NCI-H2081 (cell line): ENCODE results near the gene MKI67.
A peak's percentile ranks its signal among the peaks of the same experiment; 100 is the strongest.

Experiments
- DNase-seq, 2 experiments: peaks; one replicate each; lab custom pipeline; 2025; lab: John Stamatoyannopoulos, UW

The MKI67 gene

DNA sequence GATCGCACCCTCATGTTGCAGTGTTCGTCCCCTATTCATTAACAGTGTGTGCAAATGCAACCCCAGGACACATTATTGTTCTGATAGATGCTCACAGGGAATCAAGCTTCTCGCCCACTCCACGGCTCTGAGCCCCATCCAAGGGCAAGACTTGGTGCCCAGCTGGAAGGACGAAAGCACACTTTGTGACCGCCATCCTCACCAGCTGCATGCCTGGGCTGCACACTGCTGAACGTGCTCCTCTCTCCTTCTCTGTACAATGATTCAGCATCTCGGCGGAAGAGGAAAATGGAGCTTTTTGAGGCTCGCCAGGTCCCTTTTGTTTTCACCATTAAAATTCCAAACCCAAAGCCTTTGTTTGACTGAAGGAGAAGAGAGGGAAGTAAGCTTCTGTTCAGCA lies 41.9 kb downstream of the MKI67 start:
- DNase-seq: no peak

DNA sequence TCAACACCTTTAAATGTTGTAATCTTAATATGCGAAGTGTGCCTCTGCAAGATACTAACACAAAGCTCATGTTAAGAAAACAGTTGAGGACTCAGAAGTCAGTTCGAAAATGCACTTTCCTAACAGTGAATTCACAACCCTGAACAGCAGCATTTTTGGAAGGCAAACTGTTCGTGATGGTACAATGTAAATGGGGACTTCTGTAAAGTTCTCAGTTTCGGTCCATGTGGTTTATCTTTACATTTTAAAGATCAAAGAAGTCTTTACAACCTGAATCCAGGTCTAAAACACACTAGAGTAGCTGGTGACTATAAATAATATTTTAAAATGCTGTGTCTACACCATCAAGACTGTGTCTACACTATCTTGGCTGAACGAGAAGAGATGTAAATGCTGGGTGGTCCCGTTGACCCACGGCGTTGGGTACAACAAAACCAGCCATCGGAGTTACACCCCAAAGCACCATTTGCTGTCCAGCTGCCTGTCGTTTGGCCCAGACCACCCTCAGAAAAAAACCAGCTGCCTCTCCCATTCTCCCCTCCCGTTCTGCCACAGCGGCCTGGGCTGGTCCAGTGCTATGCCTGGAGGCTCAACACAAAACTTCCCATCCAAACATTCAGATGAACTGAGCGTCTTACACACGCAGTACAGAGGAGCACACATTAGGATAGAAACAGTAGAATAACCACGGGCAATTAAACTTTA lies 42.9 kb downstream of the MKI67 start:
- DNase-seq: no peak

GRCh38 chr10:128081720-128082119 lies 44.5 kb downstream of the MKI67 start:
- DNase-seq: no peak

DNA sequence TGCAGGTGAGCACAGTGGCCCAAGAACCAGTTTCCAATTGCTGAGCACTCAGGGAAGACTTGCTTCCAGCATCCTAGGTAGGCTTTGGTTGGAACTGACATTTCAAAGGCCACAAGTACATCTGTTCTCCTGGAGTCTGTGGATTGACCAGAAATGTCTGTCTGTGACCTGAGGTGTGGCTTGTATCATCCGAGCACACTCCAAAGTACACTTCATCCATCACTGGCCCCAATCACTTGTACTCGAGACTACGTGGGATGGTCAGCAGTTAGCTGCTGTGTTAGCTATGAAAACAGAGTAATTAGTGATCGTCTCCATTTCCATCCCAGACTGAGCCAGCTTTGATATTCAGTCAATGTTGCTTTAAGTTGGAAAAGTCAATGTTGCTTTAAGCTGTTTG lies 45.0 kb downstream of the MKI67 start:
- no peak for DNase-seq

- DNase-seq: no peak
These were observed 45.6 kb downstream of the MKI67 start for GRCh38 chr10:128080641-128081040.

- no peak for DNase-seq
These were observed 46.0 kb downstream of the MKI67 start for GRCh38 chr10:128080231-128080630.

DNA sequence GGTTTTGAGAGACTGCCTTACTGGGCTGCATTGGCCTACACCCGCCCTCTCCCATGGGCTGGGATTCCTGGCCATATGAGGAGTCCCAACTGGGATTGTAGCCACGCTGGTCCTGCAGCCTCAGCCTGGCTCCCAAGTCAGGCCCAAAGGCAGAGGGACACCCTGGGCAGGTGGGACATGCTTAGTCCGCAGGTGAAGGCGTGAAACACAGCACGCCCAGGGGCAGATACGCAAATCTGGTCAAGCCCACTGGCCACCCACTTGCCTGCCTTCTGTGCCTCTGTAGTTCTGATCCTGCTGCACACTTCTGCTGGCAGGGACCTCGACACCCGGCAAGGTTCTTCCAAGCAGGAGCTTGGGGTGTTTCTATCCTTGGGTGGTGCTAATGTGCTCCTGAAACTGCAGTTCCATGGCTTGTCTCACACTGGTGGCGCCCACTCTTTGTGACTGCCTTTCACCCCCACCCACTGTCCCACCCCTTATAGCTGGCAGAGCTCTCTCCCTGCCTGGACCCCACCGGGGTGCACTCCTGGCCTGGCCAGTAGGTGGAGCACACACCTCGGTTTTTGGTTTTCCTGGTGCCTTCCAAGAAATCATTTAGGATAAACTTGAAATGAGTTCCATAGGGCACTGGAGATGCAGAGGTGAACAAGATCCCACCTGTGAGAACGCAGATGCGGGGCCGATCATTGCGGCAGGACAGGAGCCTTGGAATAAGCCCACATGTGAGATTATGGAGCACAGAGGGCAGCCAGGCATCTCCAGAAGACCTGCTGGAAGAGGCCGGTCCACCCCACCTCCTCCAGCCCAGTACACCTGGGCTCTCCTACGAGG lies 47.9 kb downstream of the MKI67 start:
- DNase-seq: peak in 1 of 2 experiments; percentile 8

DNA sequence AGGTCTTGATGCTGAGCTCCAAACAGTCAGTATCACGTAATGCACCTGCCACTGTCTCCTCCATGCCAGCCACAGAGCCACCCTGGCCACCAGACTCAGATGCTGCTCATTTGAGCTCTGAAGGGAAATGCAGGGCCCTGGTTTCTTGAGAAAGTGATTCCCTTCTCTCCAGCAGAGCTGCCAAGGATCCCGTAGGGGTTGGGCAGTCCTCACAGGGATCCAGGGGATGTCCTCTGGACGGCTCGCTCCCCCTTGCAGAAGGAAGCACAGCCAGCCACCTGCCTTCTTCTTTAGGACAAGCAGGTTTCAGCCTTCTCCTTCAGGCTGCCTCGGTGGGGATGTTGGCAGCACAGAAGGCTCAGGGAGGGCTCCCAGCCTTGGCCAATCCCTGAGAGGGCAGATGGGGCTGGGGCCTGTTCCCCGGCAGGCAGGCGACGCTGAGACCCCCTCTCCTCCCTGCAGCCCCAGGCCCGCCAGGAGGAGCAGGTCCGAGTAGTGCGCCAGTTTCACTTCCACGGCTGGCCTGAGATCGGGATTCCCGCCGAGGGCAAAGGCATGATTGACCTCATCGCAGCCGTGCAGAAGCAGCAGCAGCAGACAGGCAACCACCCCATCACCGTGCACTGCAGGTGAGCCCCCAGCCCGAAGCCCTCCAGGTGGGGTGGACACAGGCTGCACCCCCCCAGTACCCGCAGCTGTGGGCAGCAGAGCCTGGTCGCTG lies 48.9 kb downstream of the MKI67 start:
- DNase-seq: no peak

- no peak for DNase-seq
These were observed 51.6 kb downstream of the MKI67 start for GRCh38 chr10:128074589-128074988.

GRCh38 chr10:128073890-128074289 lies 52.3 kb downstream of the MKI67 start:
- DNase-seq: no peak

DNA sequence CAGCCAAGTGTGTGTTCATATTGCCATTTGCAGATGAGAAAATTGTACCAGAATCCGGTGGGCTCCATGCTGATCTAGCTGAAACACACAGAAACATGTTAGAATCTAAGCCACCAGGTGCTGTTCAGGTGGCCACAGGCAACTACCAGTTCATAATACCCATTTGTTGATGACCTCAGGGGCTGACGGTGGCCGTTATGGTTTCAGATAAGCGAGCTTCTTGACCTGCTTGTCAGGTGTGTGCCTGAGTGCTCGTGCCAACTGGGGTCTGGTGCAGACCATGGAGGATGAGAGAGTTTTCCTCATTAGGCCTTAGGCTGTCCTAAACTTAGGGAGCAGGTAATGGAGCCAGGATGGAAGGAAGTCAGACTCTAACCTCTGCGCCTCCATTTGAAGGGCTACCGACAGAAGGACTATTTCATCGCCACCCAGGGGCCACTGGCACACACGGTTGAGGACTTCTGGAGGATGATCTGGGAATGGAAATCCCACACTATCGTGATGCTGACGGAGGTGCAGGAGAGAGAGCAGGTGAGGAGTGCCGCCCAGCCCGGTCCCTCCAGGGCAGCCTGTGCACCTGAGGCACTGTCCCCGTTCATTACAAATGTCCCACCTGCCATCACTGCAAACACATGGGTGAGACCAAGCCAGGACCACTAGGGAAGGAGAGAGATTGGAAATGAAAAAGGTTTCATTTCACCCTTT lies 53.1 kb downstream of the MKI67 start:
- DNase-seq: no peak

DNA sequence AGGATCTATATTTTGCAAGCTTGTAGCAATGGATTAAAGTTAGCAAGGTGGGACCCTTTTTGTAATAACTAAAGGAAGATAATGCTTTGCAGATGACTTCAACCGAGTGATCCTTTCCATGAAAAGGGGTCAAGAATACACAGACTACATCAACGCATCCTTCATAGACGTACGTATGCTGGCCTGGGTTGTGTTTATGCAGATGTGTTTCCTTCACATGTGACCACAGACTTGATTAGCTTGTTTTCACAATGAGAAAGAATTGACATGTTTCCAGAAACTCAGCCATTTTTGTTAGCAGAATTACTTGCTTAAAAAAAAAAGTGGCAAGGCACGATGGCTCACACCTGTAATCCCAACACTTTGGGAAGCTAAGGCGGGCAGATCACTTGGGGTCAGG lies 54.2 kb downstream of the MKI67 start:
- DNase-seq: no peak

GRCh38 chr10:128071417-128071782 lies 54.8 kb downstream of the MKI67 start:
- DNase-seq: no peak

DNA sequence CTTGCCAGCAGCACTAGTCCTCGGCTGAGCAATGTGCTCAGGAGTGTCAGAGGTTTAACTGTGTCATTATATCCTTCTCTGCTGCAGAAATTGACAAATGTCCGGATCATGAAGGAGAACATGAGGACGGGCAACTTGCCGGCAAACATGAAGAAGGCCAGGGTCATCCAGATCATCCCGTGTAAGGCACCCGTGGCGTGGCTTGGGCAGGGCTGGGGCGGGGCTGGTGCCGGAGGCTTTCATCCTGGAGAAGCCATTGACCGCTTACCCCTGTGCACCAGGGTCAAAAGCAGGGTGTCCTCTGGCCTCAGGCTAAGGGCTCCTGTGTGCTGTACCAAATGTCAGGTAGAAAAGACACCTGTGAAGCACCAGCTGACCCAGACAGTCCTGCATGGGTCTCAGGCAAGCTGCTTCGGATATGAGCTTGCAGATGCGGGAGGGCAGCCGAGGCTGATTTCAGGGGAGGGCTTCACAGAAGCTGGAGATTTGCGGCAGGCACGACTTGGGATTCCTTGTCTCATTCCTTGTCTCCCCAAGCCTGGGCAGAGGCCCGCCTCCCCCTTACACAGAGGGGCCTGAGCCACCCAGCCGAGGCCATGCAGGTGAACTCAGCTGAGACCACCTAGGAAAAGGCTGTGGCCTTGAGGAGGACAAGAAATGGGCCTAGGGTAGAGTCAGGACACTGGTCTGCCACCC lies 55.4 kb downstream of the MKI67 start:
- no peak for DNase-seq

DNA sequence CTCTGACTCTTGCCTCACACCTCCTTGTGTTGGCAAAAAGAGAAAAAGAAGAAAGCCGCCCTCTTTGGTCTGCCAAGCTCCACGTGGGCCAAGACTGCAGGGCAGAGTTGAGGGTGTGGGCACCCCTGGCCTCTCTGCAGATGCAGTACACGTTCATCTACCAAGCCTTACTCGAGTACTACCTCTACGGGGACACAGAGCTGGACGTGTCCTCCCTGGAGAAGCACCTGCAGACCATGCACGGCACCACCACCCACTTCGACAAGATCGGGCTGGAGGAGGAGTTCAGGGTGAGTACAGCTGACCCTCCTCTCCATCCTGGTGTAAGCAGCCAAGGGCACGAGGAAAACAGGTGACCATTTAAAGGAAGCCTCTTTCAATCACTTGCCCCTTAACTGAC lies 56.1 kb downstream of the MKI67 start:
- no peak for DNase-seq

GRCh38 chr10:128069351-128070051 lies 56.7 kb downstream of the MKI67 start:
- DNase-seq: peak; percentile 54 to 56

GRCh38 chr10:128068398-128069285 lies 57.6 kb downstream of the MKI67 start:
- no peak for DNase-seq

DNA sequence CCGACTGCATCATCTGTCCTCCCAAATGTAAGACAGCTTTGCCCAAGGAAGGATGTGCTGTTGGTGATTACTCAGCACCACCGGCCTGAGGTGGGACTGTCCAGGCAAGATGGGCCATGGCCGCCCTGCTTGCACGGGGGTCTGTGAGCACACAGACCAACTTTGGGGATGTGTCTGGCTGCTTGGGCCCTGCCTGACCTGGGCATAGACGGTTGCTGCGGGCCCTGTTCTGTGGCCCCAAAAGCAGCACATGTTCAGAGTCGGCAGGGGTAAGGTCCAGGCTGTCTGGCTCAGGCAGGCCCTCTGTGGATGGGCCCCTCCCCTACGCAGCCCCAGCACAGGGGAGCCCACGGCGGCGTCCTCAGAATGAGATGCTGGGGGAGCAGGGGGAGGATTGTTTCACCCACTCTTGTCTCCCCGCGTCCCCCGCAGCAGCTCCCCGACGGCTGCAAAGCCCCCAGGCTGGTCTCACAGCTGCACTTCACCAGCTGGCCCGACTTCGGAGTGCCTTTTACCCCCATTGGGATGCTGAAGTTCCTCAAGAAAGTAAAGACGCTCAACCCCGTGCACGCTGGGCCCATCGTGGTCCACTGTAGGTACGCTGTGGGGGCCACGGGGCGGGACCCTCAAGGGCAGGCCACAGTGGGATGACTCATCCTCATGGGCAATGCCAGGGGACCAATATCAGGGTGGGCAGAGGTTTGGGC lies 58.4 kb downstream of the MKI67 start:
- no peak for DNase-seq

DNA sequence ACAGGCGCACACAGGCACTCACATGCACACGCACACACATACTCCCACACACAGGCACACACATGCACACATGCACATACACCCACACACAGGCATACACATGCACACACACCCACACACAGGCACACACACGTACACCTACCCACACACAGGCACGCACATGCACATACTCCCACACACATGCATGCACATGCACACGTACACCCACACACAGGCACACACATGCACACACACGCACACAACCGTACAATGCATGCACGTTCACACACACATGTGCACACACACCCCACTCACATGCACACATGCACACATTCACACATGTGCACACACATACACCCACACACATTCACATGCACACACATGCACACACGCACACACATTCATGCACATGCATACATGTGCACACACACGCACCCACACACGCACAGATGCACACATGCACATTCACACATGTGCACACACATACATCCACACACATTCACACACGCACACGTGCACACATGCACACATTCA lies 59.3 kb downstream of the MKI67 start:
- no peak for DNase-seq
